ENCODE results near the gene POLL. TPM values are rescaled to one million over a fixed set of nuclear protein-coding genes. Genes with fewer than 3 reads are reported as not detected.
A peak's percentile ranks its signal among the peaks of the same experiment; 100 is the strongest.

Gene POLL
- total RNA-seq, 5 donors from 2014 or later (not counting 1 experiment from before 2014, with no cell fraction given) = 27.1 to 52.6 (median 43.4) TPM

DNA sequence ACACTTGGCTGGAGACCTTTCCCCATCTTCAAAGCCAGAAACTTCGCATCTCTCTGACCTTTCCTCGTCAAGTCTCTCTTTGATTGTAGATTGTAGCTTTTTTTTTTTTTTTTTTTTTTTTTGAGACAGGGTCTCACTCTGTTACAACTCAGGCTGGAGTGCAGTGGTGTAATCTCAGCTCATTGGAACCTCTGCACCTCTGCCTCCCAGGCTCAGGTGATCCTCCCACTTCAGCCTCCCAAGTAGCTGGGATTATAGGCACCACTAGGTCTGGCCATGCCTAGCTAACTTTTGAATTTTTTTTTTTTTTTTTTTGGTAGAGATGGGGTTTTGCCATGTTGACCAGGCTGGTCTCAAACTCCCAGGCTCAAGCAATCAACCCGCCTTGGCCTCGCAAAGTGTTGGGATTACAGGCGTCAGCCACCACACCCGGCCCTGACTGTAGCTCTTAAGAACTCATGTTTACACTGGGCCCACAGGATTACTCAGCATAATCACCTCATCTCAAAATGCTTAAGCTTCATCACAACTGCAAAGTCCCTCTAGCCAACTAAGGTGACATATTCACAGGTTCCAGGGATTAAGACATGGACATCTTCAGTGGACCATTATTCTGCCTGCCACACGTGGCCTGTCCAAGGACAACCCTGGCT, 11.7 kb downstream of the POLL start:
- Mint-ChIP-seq H3K27me3 (no peaks in the 10 kb centered on the region), H3K4me3 (no peak overlapping the region), H3K4me1 (peaks cover 0 to 6% (median 0%) of the 10 kb centered on the region in 3 donors), H3K9me3 (peaks cover 0 to 2% (median 0%) of the 10 kb centered on the region in 3 donors), H3K36me3 (peaks cover 12% of the 10 kb centered on the region), H3K27ac (no peak overlapping the region)
- Histone ChIP-seq H3K27me3 (replicated peaks in 1 of 2; ENCODE audit: control insufficient read depth in 2 of 2, extremely low read depth in 1 of 2, insufficient read depth in 2 of 2, low read length in 1 of 2) (no peaks in the 10 kb centered on the region), H3K36me3 (ENCODE audit: control insufficient read depth in 2 of 2, extremely low read depth in 1 of 2, insufficient read depth in 1 of 2, low read length in 1 of 2) (peaks cover 6 to 27% of the 10 kb centered on the region in 2 donors), H3K4me1 (ENCODE audit: control insufficient read depth in 1 of 2, extremely low read depth in 1 of 2, insufficient read depth in 2 of 2, low read length in 2 of 2) (no peaks in the 10 kb centered on the region), H3K9me3 (no peaks in the 10 kb centered on the region), H3K4me3 (ENCODE audit: control insufficient read depth in 1 of 2, extremely low read depth in 1 of 2, low read length in 1 of 2) (no peak overlapping the region), H3K27ac (ENCODE audit: low read length) (no peak overlapping the region)
- ChIA-PET CTCF (interaction anchor here (0.6 to 0.9 kb wide), 7 partner anchors 8 to 506 kb away, joined by 3 to 8 read pairs (median 3); no protein-coding TSS in a partner anchor), POLR2A (interaction anchor here (0.5 to 0.7 kb wide), 3 partner anchors 10 to 246 kb away, joined by 3 to 10 read pairs (median 6); no protein-coding TSS in a partner anchor)
- DNase-seq (no peak), ATAC-seq (replicated peaks in 1 of 4) (no peak)
- 94% methylated on average over 3 of the region's 7 CpGs for WGBS (ENCODE audit: insufficient coverage)

DNA sequence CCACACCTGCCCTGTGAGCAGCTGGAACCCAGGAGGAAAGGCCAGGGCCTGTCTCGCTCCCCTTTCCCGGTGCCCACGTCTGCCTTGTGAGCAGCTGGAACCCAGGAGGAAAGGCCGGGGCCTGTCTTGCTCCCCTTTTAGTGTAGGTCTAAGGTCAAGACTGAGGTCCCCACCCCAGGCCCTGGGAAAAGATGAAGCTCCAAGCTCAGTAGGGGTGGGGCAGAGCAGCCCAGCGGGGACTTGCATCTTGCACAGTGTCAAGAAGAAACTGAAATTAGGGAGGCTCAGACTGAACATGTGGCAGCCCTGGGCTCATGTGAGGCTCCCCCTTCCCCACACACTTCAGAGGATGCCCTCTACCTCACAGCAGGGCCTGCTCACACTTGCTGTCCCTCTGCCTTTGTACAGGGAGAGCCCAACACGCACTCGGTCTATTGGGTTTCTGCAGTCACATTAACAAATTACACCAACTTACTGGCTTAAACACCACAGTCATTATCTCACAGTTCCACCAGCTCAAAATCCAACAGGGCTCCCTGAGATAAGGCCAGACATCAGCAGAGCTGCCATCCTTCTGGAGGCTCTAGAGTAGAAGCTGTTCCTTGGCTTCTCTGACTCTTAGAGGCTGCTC, 12.4 kb downstream of the POLL start:
- Mint-ChIP-seq H3K36me3 (peaks cover 12% of the 10 kb centered on the region), H3K27me3 (no peaks in the 10 kb centered on the region), H3K9me3 (peaks cover 0 to 2% (median 0%) of the 10 kb centered on the region in 3 donors), H3K27ac (no peak overlapping the region), H3K4me3 (no peak overlapping the region), H3K4me1 (peaks cover 0 to 6% (median 1%) of the 10 kb centered on the region in 3 donors)
- Histone ChIP-seq H3K9me3 (no peaks in the 10 kb centered on the region), H3K4me1 (ENCODE audit: control insufficient read depth in 1 of 2, extremely low read depth in 1 of 2, insufficient read depth in 2 of 2, low read length in 2 of 2) (peaks cover under 1 to 4% of the 10 kb centered on the region in 2 experiments), H3K36me3 (ENCODE audit: control insufficient read depth in 2 of 2, extremely low read depth in 1 of 2, insufficient read depth in 1 of 2, low read length in 1 of 2) (peaks cover 6 to 21% of the 10 kb centered on the region in 2 donors), H3K4me3 (ENCODE audit: control insufficient read depth in 1 of 2, extremely low read depth in 1 of 2, low read length in 1 of 2) (no peak overlapping the region), H3K27me3 (replicated peaks in 1 of 2; ENCODE audit: control insufficient read depth in 2 of 2, extremely low read depth in 1 of 2, insufficient read depth in 2 of 2, low read length in 1 of 2) (peaks cover 0 to 6% of the 10 kb centered on the region in 2 experiments), H3K27ac (ENCODE audit: low read length) (no peak overlapping the region)
- POLR2A ChIA-PET = interaction anchor here (0.6 to 0.7 kb wide), 3 partner anchors 10 to 331 kb away, joined by 3 to 10 read pairs (median 6); no protein-coding TSS in a partner anchor
- CTCF ChIA-PET = interaction anchor here (0.5 to 0.9 kb wide), 7 partner anchors 8 to 506 kb away, joined by 3 to 8 read pairs (median 4); no protein-coding TSS in a partner anchor
- peak in 1 of 4 experiments; percentile 11 for ATAC-seq (replicated peaks in 1 of 4)
- 94% methylated on average over 6 of the region's 7 CpGs for WGBS (ENCODE audit: insufficient coverage)
- DNase-seq = no peak

DNA sequence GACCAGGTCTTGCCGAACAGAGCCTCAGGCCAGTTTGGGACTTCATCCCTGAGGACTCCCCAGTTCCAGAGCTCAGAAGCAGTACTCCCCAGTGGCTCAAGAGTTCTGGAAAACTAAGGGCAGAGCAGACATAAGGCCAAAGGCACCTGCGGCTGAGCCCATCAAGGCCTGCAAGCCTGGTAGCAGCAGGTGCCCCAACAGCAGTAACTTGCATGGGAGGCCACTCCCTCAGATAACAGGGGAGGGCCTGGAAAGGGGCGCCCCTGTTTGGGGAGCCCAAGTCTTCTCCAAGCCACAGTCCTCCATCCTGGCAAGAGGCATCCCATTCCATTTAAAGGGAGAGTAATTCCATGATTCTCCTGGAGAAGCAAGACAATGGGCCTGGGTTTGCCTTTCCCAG, 13.0 kb downstream of the POLL start:
- ChIA-PET POLR2A (interaction anchor here in 1 of 2 donors (0.6 kb wide), 1 partner anchor 331 kb away, joined by 3 read pairs; no protein-coding TSS in a partner anchor), CTCF (interaction anchor here in 1 of 2 donors (0.5 kb wide), 1 partner anchor 48 kb away, joined by 5 read pairs; no protein-coding TSS in a partner anchor)
- Mint-ChIP-seq H3K27me3 (no peaks in the 10 kb centered on the region), H3K27ac (no peak overlapping the region), H3K9me3 (peaks cover 0 to 2% (median 0%) of the 10 kb centered on the region in 3 donors), H3K36me3 (peaks cover 12% of the 10 kb centered on the region), H3K4me1 (peaks cover 0 to 6% (median 3%) of the 10 kb centered on the region in 3 donors), H3K4me3 (no peak overlapping the region)
- Histone ChIP-seq H3K4me3 (ENCODE audit: control insufficient read depth in 1 of 2, extremely low read depth in 1 of 2, low read length in 1 of 2) (no peak overlapping the region), H3K27ac (ENCODE audit: low read length) (no peak overlapping the region), H3K9me3 (no peaks in the 10 kb centered on the region), H3K4me1 (ENCODE audit: control insufficient read depth in 1 of 2, extremely low read depth in 1 of 2, insufficient read depth in 2 of 2, low read length in 2 of 2) (peaks cover 4 to 9% of the 10 kb centered on the region in 2 experiments), H3K36me3 (ENCODE audit: control insufficient read depth in 2 of 2, extremely low read depth in 1 of 2, insufficient read depth in 1 of 2, low read length in 1 of 2) (peaks cover 6 to 15% of the 10 kb centered on the region in 2 donors), H3K27me3 (replicated peaks in 1 of 2; ENCODE audit: control insufficient read depth in 2 of 2, extremely low read depth in 1 of 2, insufficient read depth in 2 of 2, low read length in 1 of 2) (peaks cover 0 to 10% of the 10 kb centered on the region in 2 experiments)
- no peak for DNase-seq
- no peak for ATAC-seq (replicated peaks in 1 of 4)
- 100% methylated on average over 2 of the region's 3 CpGs for WGBS (ENCODE audit: insufficient coverage)

DNA sequence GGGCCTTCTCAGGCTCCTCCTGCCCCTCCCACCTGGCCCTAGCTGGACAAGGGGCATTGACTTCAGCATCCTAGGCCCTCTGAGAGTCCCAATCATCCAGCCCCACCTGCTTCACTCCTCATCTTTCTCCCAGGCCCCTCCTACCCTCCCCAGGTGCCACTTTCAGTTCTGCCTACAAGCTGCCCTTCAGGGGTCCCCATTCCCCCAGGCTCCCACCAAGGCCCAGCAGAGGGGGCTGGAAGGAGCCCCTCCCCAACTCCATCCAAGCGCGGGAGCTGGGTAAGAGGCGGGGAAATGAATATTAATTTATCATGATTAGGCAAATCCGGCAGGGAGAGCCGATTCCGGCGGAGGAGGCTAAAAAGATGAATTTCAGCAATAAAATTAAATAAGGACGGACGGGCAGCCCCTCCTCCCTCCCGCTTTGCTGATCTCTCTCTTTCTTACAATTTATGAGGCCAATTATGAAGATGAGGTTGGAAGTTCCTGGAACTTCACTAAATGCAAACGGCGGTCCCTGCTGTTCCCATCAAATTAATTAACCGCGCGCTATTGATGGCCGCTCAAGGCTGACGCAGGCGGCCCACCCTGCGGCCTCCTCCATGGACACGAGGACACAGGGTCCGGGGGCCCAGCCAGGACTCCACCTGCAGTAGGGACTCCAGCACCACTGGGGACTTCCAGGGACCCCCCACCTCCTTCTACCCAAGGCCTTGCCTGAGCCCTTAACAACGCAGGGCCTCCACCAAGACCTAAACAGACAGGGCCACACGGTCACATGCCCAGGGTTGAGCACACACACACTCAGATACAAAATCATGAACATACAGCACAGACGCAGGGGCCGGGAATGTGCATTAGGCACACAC, 13.9 kb downstream of the POLL start:
- H3K27ac Mint-ChIP-seq = no peak overlapping the region
- H3K4me1 Mint-ChIP-seq = peaks cover 8 to 12% (median 9%) of the 10 kb centered on the region in 3 donors

DNA sequence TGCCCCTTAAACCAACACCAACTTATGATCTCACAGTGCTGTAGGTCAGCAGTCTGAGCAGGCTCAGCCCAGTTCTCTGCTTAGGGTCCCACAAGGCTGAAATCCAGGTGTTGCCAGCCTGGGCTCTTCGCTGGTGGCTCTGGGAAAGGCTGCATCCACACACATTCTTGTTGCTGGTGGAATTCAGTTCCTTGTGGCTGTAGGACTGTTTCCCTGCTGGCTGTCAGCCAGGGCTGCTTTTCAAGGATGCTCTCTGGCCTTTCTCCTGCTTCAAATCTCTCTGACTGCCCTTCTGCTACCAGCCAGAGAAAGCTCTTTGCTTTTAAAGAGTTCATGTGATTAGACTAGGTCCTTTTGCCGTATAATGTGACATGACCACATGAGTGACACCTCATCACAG, 15.3 kb downstream of the POLL start:
- Histone ChIP-seq H3K27me3 (replicated peaks in 1 of 2; ENCODE audit: control insufficient read depth in 2 of 2, extremely low read depth in 1 of 2, insufficient read depth in 2 of 2, low read length in 1 of 2) (peaks cover 3 to 33% of the 10 kb centered on the region in 2 experiments), H3K27ac (ENCODE audit: low read length) (no peak overlapping the region), H3K9me3 (no peaks in the 10 kb centered on the region), H3K4me3 (ENCODE audit: control insufficient read depth in 1 of 2, extremely low read depth in 1 of 2, low read length in 1 of 2) (no peak overlapping the region), H3K4me1 (ENCODE audit: control insufficient read depth in 1 of 2, extremely low read depth in 1 of 2, insufficient read depth in 2 of 2, low read length in 2 of 2) (peaks cover 7 to 20% of the 10 kb centered on the region in 2 experiments), H3K36me3 (ENCODE audit: control insufficient read depth in 2 of 2, extremely low read depth in 1 of 2, insufficient read depth in 1 of 2, low read length in 1 of 2) (no peaks in the 10 kb centered on the region)
- 100% methylated on average over 1 of the region's 2 CpGs for WGBS (ENCODE audit: insufficient coverage)
- DNase-seq = no peak
- Mint-ChIP-seq H3K27me3 (peaks cover 16 to 20% of the 10 kb centered on the region in 2 donors), H3K4me3 (no peak overlapping the region), H3K4me1 (peaks cover 8 to 12% (median 10%) of the 10 kb centered on the region in 3 donors), H3K36me3 (peaks cover 3% of the 10 kb centered on the region), H3K9me3 (peaks cover 0 to 2% (median 0%) of the 10 kb centered on the region in 3 donors), H3K27ac (no peak overlapping the region)
- CTCF ChIA-PET = interaction anchor here in 1 of 2 donors (0.6 kb wide), 1 partner anchor 360 kb away, joined by 3 read pairs; no protein-coding TSS in a partner anchor
- ATAC-seq (replicated peaks in 1 of 4) = no peak
- POLR2A ChIA-PET = no interaction called here

More for the DNA sequence above, 13.9 kb downstream of the POLL start:
- DNase-seq (no peak), ATAC-seq (replicated peaks in 1 of 4) (no peak)
- WGBS (ENCODE audit: insufficient coverage) = 94% methylated on average over 15 of the region's 25 CpGs
- Mint-ChIP-seq H3K9me3 (peaks cover 0 to 2% (median 0%) of the 10 kb centered on the region in 3 donors), H3K27me3 (peaks cover 5 to 8% of the 10 kb centered on the region in 2 donors), H3K4me3 (no peak overlapping the region), H3K36me3 (peaks cover 9% of the 10 kb centered on the region)
- H3K27me3 ChIP-seq (replicated peaks in 1 of 2; ENCODE audit: control insufficient read depth in 2 of 2, extremely low read depth in 1 of 2, insufficient read depth in 2 of 2, low read length in 1 of 2) = peaks cover 0 to 19% of the 10 kb centered on the region in 2 experiments
- no peaks in the 10 kb centered on the region for H3K9me3 ChIP-seq
- CTCF ChIA-PET = no interaction called here
- no peak overlapping the region for H3K4me3 ChIP-seq (ENCODE audit: control insufficient read depth in 1 of 2, extremely low read depth in 1 of 2, low read length in 1 of 2)
- H3K4me1 ChIP-seq (ENCODE audit: control insufficient read depth in 1 of 2, extremely low read depth in 1 of 2, insufficient read depth in 2 of 2, low read length in 2 of 2) = peaks cover 7 to 19% of the 10 kb centered on the region in 2 experiments
- peaks cover 6% of the 10 kb centered on the region in 2 donors for H3K36me3 ChIP-seq (ENCODE audit: control insufficient read depth in 2 of 2, extremely low read depth in 1 of 2, insufficient read depth in 1 of 2, low read length in 1 of 2)
- POLR2A ChIA-PET = no interaction called here
- no peak overlapping the region for H3K27ac ChIP-seq (ENCODE audit: low read length)

Data from T-cell (primary cell).